ENCODE data around the gene BTG2.

The BTG2 gene

GRCh38 chr1:203300441-203301330 lies 4.6 kb upstream of the BTG2 start:
- Histone ChIP-seq H3F3A (ENCODE audit: insufficient read depth, low read length) (peaks cover 56% of the 10 kb centered on the region), H3K36me3 (replicated peaks; ENCODE audit: insufficient read depth, low read length) (no peaks in the 10 kb centered on the region)

GRCh38 chr1:203301331-203301668 lies 4.0 kb upstream of the BTG2 start:
- TF ChIP-seq EZH2phosphoT487 (IDR thresholded peaks at IDR 0.05; ENCODE audit: low read length) (no peak), EZH2 (optimal IDR thresholded peaks at IDR 0.05; ENCODE audit: low read depth, low read length) (no peak), CTCF (IDR thresholded peaks at IDR 0.05; ENCODE audit: low read length) (no peak)
- no peak for DNase-seq
- H3K36me3 ChIP-seq (replicated peaks; ENCODE audit: insufficient read depth, low read length): peaks cover 6% of the 10 kb centered on the region
- H3K79me2 ChIP-seq (ENCODE audit: low read length): peaks cover 38% of the 10 kb centered on the region
- no peaks in the 10 kb centered on the region for H3K27me3 ChIP-seq (replicated peaks; ENCODE audit: insufficient read depth, low read length)
- peaks cover 73% of the 10 kb centered on the region for H3K4me1 ChIP-seq (ENCODE audit: low read length)
- H4K20me1 ChIP-seq (ENCODE audit: insufficient read depth, low read length): peaks cover 8% of the 10 kb centered on the region
- H3K4me3 ChIP-seq (ENCODE audit: low read length): peak overlapping the region; percentile 30
- peaks cover 62% of the 10 kb centered on the region for H3F3A ChIP-seq (ENCODE audit: insufficient read depth, low read length)
- peak overlapping the region; percentile 51 for H2AFZ ChIP-seq (ENCODE audit: low read length)
- no peaks in the 10 kb centered on the region for H3K9me3 ChIP-seq (replicated peaks; ENCODE audit: insufficient read depth, low read length)
- H3K9ac ChIP-seq (ENCODE audit: low read length): peak overlapping the region; percentile 71
- H3K9me2 ChIP-seq (replicated peaks; ENCODE audit: insufficient read depth, low read length): no peaks in the 10 kb centered on the region
- peak overlapping the region; percentile 71 for H3K4me2 ChIP-seq (ENCODE audit: low read depth, low read length)
- H3K27ac ChIP-seq (ENCODE audit: low read length): peak overlapping the region; percentile 95

More at GRCh38 chr1:203300441-203301330, 4.6 kb upstream of the BTG2 start:
- Histone ChIP-seq H3K27me3 (replicated peaks; ENCODE audit: insufficient read depth, low read length) (no peaks in the 10 kb centered on the region), H3K9ac (ENCODE audit: low read length) (peak overlapping the region; percentile 71), H3K9me2 (replicated peaks; ENCODE audit: insufficient read depth, low read length) (no peaks in the 10 kb centered on the region), H3K4me1 (ENCODE audit: low read length) (peaks cover 77% of the 10 kb centered on the region), H2AFZ (ENCODE audit: low read length) (peak overlapping the region; percentile 51), H3K4me3 (ENCODE audit: low read length) (peak overlapping the region; percentile 30), H4K20me1 (ENCODE audit: insufficient read depth, low read length) (peaks cover 2% of the 10 kb centered on the region), H3K79me2 (ENCODE audit: low read length) (peaks cover 32% of the 10 kb centered on the region), H3K9me3 (replicated peaks; ENCODE audit: insufficient read depth, low read length) (no peaks in the 10 kb centered on the region), H3K4me2 (ENCODE audit: low read depth, low read length) (peak overlapping the region; percentile 71), H3K27ac (ENCODE audit: low read length) (peak overlapping the region; percentile 95)
- DNase-seq: peak; percentile 49
- TF ChIP-seq EZH2phosphoT487 (IDR thresholded peaks at IDR 0.05; ENCODE audit: low read length): no peak
- TF ChIP-seq CTCF (IDR thresholded peaks at IDR 0.05; ENCODE audit: low read length): no peak
- no peak for TF ChIP-seq EZH2 (optimal IDR thresholded peaks at IDR 0.05; ENCODE audit: low read depth, low read length)

- H3F3A ChIP-seq (ENCODE audit: insufficient read depth, low read length): peaks cover 74% of the 10 kb centered on the region
- no peak overlapping the region for H3K4me2 ChIP-seq (ENCODE audit: low read depth, low read length)
- H2AFZ ChIP-seq (ENCODE audit: low read length): no peak overlapping the region
- no peaks in the 10 kb centered on the region for H3K9me2 ChIP-seq (replicated peaks; ENCODE audit: insufficient read depth, low read length)
- peaks cover 19% of the 10 kb centered on the region for H4K20me1 ChIP-seq (ENCODE audit: insufficient read depth, low read length)
- H3K79me2 ChIP-seq (ENCODE audit: low read length): peaks cover 49% of the 10 kb centered on the region
- no peak for DNase-seq
- no peak for TF ChIP-seq CTCF (IDR thresholded peaks at IDR 0.05; ENCODE audit: low read length)
- TF ChIP-seq EZH2 (optimal IDR thresholded peaks at IDR 0.05; ENCODE audit: low read depth, low read length): no peak
- TF ChIP-seq EZH2phosphoT487 (IDR thresholded peaks at IDR 0.05; ENCODE audit: low read length): no peak
- H3K4me1 ChIP-seq (ENCODE audit: low read length): peaks cover 65% of the 10 kb centered on the region
- no peak overlapping the region for H3K4me3 ChIP-seq (ENCODE audit: low read length)
- H3K9me3 ChIP-seq (replicated peaks; ENCODE audit: insufficient read depth, low read length): no peaks in the 10 kb centered on the region
- H3K27me3 ChIP-seq (replicated peaks; ENCODE audit: insufficient read depth, low read length): no peaks in the 10 kb centered on the region
- peaks cover 16% of the 10 kb centered on the region for H3K36me3 ChIP-seq (replicated peaks; ENCODE audit: insufficient read depth, low read length)
- peak overlapping the region; percentile 14; the same call in 1 of the 2 replicates for H3K27ac ChIP-seq (ENCODE audit: low read length)
- no peak overlapping the region for H3K9ac ChIP-seq (ENCODE audit: low read length)
Observed at GRCh38 chr1:203302456-203302855, 2.9 kb upstream of the BTG2 start.
